GM18498 (cell line): ENCODE results near the gene TM9SF2.
A peak's percentile ranks its signal among the peaks of the same experiment; 100 is the strongest.
"Not testable (repeated sequence)": the region's sequence is repeated elsewhere in the genome, so short reads cannot be mapped to it uniquely, and the experiment has no call there.

Source experiments
- ATAC-seq: cut with Tn5 transposase; IDR thresholded peaks from one replicate; pipeline ENCODE4 v1.9.1; 2021; ENCODE audit warnings: mild to moderate bottlenecking, moderate library complexity; ENCODE audit not compliant: unreplicated experiment

The TM9SF2 gene

DNA sequence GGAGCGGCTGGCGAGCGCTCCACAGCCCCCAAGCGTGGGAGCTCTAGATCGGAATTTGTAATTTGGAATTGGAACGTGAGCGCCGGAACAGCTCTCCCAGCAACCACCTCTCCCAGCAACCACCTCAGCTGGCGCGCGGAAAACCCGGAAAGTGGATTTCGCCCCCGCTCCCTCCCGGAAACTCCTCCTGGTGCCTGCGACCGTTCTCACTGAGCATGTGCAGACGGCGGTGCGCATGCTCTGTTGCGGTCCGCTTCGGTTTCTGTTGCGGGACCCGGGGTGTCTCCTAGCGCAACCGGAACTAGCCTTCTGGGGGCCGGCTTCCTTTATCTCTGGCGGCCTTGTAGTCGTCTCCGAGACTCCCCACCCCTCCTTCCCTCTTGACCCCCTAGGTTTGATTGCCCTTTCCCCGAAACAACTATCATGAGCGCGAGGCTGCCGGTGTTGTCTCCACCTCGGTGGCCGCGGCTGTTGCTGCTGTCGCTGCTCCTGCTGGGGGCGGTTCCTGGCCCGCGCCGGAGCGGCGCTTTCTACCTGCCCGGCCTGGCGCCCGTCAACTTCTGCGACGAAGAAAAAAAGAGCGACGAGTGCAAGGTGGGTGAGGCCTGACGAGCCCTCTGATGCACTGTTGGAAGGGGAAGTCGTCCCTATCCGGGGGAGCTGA lies at the start of gene TM9SF2:
TSS of gene TM9SF2 (plus strand) at position 289 of the 664 bp plus-strand sequence. CDS start at position 424, 135 bp downstream.
- peak; percentile 50 for ATAC-seq

- ATAC-seq, result no peak
Measured at GRCh38 chr13:99454518-99455183, 46.6 kb upstream of the TM9SF2 start.

GRCh38 chr13:99459099-99459850 lies 42.0 kb upstream of the TM9SF2 start:
- ATAC-seq, result no peak

- ATAC-seq, result not testable (repeated sequence)
Measured at GRCh38 chr13:99460802-99461201, 40.5 kb upstream of the TM9SF2 start.

- no peak for ATAC-seq
Measured at GRCh38 chr13:99463646-99464397, 37.5 kb upstream of the TM9SF2 start.

GRCh38 chr13:99464441-99464949 lies 36.8 kb upstream of the TM9SF2 start:
- no peak for ATAC-seq

DNA sequence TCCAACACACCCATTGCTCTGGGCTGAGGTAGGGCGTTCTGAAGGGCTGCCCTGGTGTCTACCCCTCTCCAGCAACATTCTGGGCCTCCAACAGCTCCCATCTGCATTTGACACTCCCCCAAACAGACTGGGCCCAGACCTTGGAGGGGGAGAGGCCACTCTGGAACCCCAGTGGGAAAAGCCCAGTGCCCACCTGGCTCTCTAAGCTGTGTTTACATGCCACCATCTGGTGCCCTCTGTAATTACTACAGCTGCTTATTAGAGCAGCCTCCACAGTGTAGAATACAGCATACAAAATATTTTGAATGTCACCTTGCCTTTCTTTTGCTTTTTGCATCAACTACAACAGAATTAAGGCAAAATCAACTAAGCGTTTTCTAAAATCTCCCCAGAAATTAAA lies 35.8 kb upstream of the TM9SF2 start:
- ATAC-seq, result no peak

- no peak for ATAC-seq
Measured at GRCh38 chr13:99467764-99468163, 33.5 kb upstream of the TM9SF2 start.

DNA sequence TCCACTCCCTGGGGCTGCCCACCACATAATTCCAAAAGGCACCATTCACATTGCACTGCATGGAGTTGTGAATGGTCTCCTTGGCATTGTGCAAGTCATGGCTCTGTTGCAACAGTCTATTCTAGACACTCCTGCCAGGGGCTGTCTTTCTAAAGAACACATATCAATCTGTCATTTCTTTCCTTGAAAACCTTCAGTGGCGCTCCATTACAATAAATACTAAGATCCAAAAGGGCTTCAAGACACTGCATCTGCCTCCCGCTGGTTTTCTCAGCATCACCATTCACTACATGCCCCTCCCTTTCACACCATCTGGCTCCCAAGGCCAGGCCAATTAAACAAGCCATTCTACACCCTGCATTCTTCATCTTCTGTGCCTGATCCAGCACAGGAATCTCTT lies 32.2 kb upstream of the TM9SF2 start:
- ATAC-seq, result no peak

DNA sequence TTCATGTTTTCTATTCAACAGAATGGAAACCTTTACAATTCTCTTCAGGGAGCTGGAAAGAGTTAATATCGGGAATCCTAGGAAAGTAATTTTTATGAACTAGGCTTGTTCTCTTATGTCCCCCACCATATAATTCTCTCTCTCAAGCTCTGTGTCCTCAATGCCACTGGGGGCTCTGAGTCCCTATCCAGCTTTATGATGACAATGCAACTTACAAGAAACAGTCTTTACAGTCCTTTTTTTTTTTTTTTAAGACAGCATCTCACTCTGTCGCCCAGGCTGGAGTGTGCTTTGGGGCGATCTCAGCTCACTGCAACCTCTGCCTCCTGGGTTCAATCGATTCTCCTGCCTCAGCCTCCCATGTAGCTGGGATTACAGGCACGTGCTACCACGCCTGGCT lies 31.2 kb upstream of the TM9SF2 start:
- ATAC-seq, result no peak

DNA sequence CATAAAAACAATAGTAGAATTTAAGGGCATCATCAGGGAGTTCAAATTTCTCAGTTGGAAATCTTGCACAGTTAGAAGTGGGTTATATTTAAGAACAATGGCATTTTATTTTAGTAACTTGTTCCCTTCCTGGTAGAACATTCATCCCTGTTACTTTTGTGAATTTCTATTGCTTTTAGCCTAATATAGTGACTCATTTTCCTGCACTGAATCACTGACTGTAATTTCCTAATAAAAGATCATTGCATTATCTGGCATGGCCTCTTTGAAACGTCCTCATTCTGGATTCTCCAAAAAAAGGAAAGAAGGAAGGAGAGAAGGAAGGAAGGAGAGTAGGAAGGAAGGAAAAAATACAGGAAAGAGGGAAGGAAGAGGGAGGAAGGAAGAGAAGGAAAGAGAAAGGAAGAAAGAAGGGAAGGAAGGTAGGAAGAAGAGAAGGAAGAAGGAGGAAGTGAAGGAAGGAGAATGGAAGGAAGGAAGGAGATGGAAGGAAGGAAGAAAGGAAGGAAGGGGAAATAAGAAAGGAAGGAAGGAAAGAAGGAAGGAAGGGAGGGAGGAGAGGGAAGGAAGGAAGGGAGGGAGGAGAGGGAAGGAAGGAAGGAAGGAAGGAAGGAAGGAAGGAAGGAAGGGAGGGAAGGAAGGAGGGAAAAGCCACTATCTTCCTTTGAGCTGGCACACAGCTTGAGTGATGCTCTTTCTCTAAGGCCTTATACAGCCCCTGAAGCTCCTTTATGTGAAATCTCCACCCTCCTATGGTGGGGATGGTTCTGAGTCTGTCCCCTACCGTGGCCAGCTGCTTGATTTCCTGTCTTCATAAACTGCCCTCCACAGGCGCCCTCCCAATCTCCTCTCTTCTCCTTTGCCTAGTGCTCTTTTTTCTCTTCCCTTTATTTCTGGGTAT lies 29.8 kb upstream of the TM9SF2 start:
- ATAC-seq, result no peak

DNA sequence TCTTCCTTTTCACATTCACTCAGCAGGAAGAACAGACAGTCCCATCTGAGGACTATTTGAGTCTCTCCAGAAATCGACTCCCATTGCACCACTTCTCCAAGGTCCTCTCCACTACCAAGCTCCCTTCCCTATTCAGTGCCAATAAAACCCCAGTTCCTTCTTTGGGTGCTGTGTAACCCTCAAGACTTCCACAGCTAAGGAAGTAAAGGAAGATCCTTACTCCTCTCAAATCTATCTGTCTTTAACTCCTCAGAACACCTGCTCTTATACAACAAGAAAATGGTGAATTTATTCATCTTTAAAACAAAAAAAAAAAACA lies 29.2 kb upstream of the TM9SF2 start:
- ATAC-seq, result no peak

DNA sequence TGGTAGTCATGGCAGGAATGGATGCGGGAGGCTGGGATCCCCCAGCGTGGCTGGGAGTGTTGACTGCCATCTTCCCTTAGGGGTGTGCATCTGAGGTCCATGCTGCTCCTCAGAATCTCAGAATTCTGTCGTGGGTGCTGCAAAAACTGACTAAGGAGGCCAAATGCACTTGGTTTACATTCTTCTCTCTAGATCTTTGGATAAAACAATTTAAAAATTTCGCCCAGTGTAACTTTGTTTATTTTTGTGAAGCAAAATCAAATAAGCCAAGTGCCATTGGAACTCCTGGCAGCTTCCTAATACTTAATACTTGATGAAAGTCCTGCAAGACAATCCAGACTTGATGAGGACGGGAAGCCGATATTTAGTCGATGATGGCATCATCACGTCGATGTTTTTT lies 27.8 kb upstream of the TM9SF2 start:
- no peak for ATAC-seq

- ATAC-seq, result no peak
Measured at GRCh38 chr13:99476648-99477047, 24.6 kb upstream of the TM9SF2 start.

- ATAC-seq, result no peak
Measured at GRCh38 chr13:99477493-99477892, 23.8 kb upstream of the TM9SF2 start.

DNA sequence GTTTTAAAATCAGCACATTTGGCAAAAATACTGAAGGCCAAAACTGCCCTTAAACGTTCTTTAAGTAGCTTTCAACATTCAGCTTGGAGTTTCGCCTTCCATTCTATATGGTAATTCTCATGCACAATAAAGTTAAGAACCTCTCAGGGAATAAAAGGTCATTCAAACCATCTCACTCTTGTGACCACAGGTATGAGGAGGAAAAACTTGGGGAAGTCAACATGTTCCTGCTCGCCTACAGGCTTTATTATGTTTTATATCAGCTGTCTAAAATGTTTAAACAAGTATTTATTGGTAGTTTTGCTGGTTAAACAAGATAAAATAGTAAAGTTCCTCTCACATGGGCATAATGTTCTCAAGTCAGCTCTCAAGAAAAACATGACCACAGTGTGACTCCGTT lies 19.9 kb upstream of the TM9SF2 start:
- no peak for ATAC-seq

DNA sequence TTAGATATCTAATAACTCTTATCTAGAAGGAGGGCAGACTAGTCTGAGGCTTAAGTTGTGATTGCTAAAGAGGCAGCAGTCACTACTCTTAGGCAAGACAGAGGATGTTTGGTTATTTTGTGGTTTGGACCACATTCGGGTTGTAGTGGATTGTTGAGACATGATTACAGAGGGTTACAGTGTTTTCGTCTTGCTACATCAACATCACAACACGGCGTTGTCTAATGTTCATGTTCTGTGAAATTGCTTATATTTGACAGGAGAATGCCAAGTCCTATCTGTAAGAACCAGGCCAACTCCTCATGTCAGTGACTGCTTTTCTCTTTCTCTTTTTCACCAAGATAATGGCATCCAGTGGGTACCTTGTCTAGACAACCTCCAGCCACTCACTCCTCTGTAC lies 16.8 kb upstream of the TM9SF2 start:
- ATAC-seq, result no peak

DNA sequence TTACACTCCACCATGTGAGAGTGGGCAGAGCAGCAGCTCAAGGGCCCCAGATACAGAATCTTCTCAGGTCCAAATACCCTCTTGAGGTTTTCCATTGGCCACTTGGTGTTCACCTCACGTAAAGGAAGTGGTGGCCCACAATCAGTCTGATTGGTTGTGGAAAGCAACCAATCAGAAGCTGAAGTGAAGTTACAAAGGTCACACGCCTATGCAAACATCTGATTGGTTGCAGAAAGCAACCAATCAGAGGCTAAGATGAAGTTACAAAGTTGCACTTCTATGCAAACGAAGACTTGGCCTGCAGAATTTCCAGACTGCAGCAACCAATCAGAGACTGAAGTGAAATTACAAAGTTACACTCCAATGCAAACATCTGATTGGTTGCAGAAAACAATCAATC lies 14.3 kb upstream of the TM9SF2 start:
- ATAC-seq, result no peak

GRCh38 chr13:99489028-99489427 lies 12.2 kb upstream of the TM9SF2 start:
- ATAC-seq, result no peak

- ATAC-seq, result not testable (repeated sequence)
Measured at GRCh38 chr13:99491750-99492149, 9.5 kb upstream of the TM9SF2 start.
